ENCODE measurements around the gene TLR3. TPM values are rescaled to one million over a fixed set of nuclear protein-coding genes. Genes with fewer than 3 reads are reported as not detected.

Gene TLR3
- total RNA-seq, 1 donor from 2014 or later = 1.9 TPM

DNA sequence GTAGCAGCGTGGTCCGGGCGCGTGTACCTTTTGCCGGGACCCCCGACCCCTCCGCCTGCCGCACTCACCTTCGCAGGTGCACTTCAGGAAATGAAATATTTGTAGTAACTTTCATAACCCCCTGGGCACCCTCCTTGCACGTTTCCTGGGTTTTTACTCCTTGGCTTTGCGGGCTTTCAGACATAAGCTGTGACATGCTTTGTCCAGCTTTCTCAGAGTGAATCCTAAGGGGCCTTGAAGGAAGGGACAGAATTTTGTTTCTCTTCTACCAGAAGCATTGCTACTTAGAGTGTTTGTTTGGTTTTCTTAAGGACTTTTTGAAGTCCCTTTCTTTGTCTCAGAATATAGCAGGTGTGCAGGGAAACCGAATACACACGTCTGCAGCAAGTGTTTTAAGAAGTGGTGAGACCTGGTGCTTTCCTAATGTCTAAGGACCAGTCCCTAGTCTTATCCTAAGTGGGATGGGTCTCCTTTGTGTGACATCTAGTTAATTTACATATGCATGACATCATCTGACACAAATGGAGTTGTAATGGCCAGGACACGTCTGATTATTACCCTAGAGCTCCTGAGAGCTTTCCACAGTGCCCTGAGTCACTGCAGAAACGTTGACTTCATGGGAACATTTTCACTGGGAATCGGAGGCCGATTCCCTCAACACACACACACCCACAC, 36.8 kb downstream of the TLR3 start:
- Histone ChIP-seq H2AFZ (ENCODE audit: low read depth, low read length) (peak overlapping the region; percentile 61), H3K36me3 (ENCODE audit: insufficient read depth, low read length) (no peaks in the 10 kb centered on the region), H3K4me2 (ENCODE audit: low read length) (peak overlapping the region; percentile 81), H3K9ac (ENCODE audit: low read length) (no peak overlapping the region), H3K27me3 (ENCODE audit: insufficient read depth, low read length) (peaks cover 22% of the 10 kb centered on the region), H3K4me3 (ENCODE audit: insufficient read depth, low read depth, low read length) (no peak overlapping the region), H3K4me1 (ENCODE audit: insufficient read depth, low read length) (no peaks in the 10 kb centered on the region), H4K20me1 (ENCODE audit: insufficient read depth, low read length) (no peaks in the 10 kb centered on the region), H3K79me2 (ENCODE audit: insufficient read depth, low read length) (no peaks in the 10 kb centered on the region), H3K27ac (ENCODE audit: low read depth, low read length) (no peak overlapping the region), H3K9me3 (ENCODE audit: insufficient read depth, low read depth, low read length) (no peaks in the 10 kb centered on the region)
- peak overlapping the region; percentile 34 for H3K27ac Mint-ChIP-seq (ENCODE audit: unreplicated experiment)
- H3K4me3 Mint-ChIP-seq (ENCODE audit: unreplicated experiment) = peak overlapping the region; percentile 84
- no peaks in the 10 kb centered on the region for H3K36me3 Mint-ChIP-seq (ENCODE audit: low read depth, unreplicated experiment)
- peaks cover 7% of the 10 kb centered on the region for H3K4me1 Mint-ChIP-seq (ENCODE audit: low read depth, unreplicated experiment)
- DNase-seq (ENCODE audit: low read depth) (peak; percentile 4), FAIRE-seq (no peak)
- peaks cover 2% of the 10 kb centered on the region for H3K9me3 Mint-ChIP-seq (ENCODE audit: unreplicated experiment)
- H3K27me3 Mint-ChIP-seq (ENCODE audit: low read depth, unreplicated experiment) = peaks cover 39% of the 10 kb centered on the region
- no peak for TF ChIP-seq EZH2 (IDR thresholded peaks at IDR 0.05; ENCODE audit: insufficient read depth, low read length)
- TF ChIP-seq, protein P1, sequence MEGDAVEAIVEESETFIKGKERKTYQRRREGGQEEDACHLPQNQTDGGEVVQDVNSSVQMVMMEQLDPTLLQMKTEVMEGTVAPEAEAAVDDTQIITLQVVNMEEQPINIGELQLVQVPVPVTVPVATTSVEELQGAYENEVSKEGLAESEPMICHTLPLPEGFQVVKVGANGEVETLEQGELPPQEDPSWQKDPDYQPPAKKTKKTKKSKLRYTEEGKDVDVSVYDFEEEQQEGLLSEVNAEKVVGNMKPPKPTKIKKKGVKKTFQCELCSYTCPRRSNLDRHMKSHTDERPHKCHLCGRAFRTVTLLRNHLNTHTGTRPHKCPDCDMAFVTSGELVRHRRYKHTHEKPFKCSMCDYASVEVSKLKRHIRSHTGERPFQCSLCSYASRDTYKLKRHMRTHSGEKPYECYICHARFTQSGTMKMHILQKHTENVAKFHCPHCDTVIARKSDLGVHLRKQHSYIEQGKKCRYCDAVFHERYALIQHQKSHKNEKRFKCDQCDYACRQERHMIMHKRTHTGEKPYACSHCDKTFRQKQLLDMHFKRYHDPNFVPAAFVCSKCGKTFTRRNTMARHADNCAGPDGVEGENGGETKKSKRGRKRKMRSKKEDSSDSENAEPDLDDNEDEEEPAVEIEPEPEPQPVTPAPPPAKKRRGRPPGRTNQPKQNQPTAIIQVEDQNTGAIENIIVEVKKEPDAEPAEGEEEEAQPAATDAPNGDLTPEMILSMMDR (IDR thresholded peaks at IDR 0.05; ENCODE audit: insufficient read depth, low read depth, low read length) = no peak

DNA sequence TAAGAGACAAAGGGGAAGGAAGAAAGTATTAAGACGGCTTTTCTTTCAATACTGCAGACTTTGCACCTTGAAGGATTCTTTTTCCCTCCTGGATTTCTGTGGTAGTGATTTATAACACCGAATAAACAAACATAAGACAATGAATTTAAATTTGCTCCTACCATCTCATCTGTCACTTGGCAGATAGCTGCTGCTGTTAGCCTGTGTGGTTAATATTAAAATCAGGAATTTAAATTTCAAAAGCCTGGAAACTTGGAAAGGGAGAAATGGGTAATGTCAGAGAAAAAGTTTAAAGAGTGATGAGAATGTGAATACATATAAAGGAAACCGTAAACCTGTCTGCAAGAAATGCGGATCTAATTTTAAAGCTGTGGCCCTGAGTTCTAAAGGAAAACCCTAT, 39.0 kb downstream of the TLR3 start:
- H3K27me3 Mint-ChIP-seq (ENCODE audit: low read depth, unreplicated experiment) = peaks cover 28% of the 10 kb centered on the region
- peaks cover 22% of the 10 kb centered on the region for H3K27me3 ChIP-seq (ENCODE audit: insufficient read depth, low read length)

More for the DNA sequence above, 39.0 kb downstream of the TLR3 start:
- H3K4me3 ChIP-seq (ENCODE audit: insufficient read depth, low read depth, low read length) = no peak overlapping the region
- H2AFZ ChIP-seq (ENCODE audit: low read depth, low read length) = no peak overlapping the region
- no peak overlapping the region for H3K27ac Mint-ChIP-seq (ENCODE audit: unreplicated experiment)
- H3K9me3 Mint-ChIP-seq (ENCODE audit: unreplicated experiment) = peaks cover 2% of the 10 kb centered on the region
- no peak overlapping the region for H3K4me2 ChIP-seq (ENCODE audit: low read length)
- DNase-seq (ENCODE audit: low read depth) (no peak), FAIRE-seq (no peak)
- no peaks in the 10 kb centered on the region for H3K36me3 ChIP-seq (ENCODE audit: insufficient read depth, low read length)
- H3K9me3 ChIP-seq (ENCODE audit: insufficient read depth, low read depth, low read length) = no peaks in the 10 kb centered on the region
- H3K9ac ChIP-seq (ENCODE audit: low read length) = no peak overlapping the region
- H4K20me1 ChIP-seq (ENCODE audit: insufficient read depth, low read length) = no peaks in the 10 kb centered on the region
- TF ChIP-seq, protein P1 (IDR thresholded peaks at IDR 0.05; ENCODE audit: insufficient read depth, low read depth, low read length) = no peak
- no peak for TF ChIP-seq EZH2 (IDR thresholded peaks at IDR 0.05; ENCODE audit: insufficient read depth, low read length)
- H3K36me3 Mint-ChIP-seq (ENCODE audit: low read depth, unreplicated experiment) = no peaks in the 10 kb centered on the region
- H3K4me1 Mint-ChIP-seq (ENCODE audit: low read depth, unreplicated experiment) = peaks cover 7% of the 10 kb centered on the region
- H3K79me2 ChIP-seq (ENCODE audit: insufficient read depth, low read length) = no peaks in the 10 kb centered on the region
- H3K4me3 Mint-ChIP-seq (ENCODE audit: unreplicated experiment) = no peak overlapping the region
- no peak overlapping the region for H3K27ac ChIP-seq (ENCODE audit: low read depth, low read length)
- no peaks in the 10 kb centered on the region for H3K4me1 ChIP-seq (ENCODE audit: insufficient read depth, low read length)
